NCI-H345 treated with DMSO at 0.1 percent for 48 hours (cell line): ENCODE data around the gene SUPT4H1.

ENCODE experiments used
- DNase-seq: peaks from one replicate; lab custom pipeline; 2025; ENCODE audit not compliant: unreplicated experiment; lab: John Stamatoyannopoulos, UW

The SUPT4H1 gene

GRCh38 chr17:58365185-58365979 is 13.4 kb upstream of the SUPT4H1 start:
- DNase-seq: no peak

- no peak for DNase-seq
These were observed 12.4 kb upstream of the SUPT4H1 start for GRCh38 chr17:58364270-58364942.

DNA sequence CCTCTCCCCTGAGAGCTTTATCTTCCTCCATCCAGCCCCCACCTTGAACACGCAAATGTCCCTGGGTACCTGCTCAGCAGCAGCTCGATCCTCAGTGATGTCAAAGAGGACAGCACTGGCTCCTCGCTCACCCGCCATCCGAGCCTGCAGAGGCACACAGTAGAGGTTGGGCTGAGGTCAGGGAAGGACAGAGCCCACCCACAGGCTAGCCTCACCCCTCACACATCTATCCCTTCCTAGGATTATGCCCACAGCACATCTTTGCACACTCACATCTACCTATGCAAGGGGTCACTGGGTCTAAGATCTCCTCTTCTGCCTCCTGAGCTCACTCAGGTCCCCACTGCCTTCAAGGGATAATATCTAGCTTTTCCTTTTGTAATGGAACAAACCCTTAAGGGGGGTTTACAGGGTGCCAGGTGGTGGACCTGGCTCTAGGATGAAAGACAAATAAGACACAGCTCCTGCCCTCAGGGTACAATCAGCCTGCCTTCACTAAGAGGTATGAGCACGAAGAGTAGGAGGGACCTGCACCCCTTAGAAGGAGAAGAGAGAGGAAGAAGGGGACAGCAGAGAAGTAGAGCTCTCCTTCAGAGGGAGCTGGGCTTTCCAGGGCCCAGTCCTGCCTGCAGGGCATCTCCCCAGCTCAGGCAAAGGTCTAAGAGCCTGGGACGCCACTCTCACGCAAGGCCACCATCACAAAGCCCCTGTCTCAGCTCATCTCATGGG is 11.6 kb upstream of the SUPT4H1 start:
- no peak for DNase-seq

- no peak for DNase-seq
These were observed 10.5 kb upstream of the SUPT4H1 start for GRCh38 chr17:58362368-58363014.

- no peak for DNase-seq
These were observed 8.5 kb upstream of the SUPT4H1 start for GRCh38 chr17:58360296-58361063.

DNA sequence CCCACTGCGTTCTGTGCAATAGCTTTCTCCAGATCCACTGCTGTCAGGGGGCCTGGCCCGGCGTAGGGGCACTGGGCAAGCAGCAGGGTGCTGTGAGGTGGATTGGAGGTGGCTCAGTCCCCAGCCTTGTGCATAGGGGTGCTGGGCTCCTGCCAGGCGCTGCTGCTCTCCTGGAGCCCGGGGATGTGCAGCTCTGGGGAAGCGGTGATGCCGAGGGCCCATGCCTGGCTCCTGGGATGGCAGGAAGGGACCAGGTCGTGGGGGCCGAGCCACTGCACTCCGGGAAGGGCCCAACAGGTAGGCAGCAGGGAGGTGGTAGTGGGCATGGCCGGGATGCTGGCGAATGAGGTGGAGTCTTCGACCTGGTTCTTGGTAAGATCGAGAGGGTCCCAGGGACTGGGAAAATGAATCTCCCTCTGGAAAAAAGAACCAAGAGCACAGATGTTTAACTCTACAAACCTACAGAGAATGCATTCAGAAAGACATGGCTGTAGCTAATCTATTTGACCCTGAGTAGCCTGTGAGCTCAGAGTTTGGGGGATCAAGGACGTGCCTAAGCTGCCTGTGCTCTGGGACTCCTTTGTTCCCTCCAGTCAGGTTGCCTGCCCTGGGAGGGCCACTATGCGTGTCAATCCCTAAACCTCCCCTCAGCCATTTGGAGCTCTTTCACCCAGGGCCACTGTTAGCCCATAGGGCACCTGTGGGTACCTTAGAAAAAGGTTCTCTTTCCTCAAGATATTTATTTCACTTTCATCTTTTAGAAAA is 6.6 kb upstream of the SUPT4H1 start:
- DNase-seq: no peak

- no peak for DNase-seq
These were observed 5.6 kb upstream of the SUPT4H1 start for GRCh38 chr17:58357312-58358297.

GRCh38 chr17:58356231-58356630 is 4.2 kb upstream of the SUPT4H1 start:
- no peak for DNase-seq

DNA sequence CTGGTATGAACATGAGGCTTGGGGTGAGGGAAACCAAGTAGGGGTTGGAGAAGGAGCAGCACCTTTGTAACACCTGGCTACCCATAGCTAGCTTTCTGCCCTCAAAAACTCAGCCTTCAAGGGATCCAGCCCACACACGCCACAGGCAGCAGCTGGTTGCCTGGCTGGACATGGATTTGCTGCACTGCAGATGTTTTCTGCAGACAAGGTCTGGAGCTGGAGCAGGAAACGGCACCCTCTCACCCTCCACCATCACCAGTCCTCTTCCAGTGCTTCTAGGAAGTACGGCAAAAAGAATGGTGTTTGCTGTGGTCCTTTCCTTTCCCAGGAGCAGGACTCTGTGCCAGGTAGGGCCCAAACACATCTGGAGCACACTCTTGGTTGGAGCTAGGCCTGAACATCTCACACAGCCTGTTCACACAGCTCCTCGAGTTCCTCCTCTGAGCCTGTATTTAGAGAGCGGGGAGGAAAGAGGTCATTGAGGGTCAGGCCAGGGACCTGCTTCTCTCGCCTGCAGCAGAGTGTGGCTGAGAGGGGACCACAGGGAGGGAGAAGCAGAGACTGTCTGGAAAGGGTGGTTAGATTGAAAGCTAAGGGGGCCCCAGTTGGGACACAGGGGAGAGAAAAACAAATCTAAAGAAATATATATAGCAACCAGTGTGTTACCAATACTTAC is 2.7 kb upstream of the SUPT4H1 start:
- no peak for DNase-seq

DNA sequence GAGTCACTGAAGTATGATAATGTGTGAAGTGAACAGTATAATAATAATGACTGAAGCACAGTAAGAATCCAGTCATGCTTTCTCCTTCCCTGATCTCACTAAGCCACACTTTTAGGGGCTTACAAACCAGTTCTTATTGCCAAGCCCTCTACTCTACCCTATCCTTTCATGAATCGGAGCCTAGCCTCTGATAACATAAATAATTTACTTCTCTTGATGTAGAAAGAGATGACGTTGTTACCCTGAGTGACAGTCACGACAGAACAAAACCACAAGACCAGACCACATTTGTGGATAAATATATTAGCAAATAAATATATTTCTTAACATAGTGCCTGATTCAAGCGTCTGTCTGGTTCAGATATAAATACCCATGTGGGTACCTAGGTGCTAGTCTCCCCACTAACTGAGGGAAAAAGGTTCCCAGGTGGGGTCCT is 1.4 kb upstream of the SUPT4H1 start:
- DNase-seq: no peak

- no peak for DNase-seq
These were observed 791 bp upstream of the SUPT4H1 start for GRCh38 chr17:58352596-58353388.

- no peak for DNase-seq
These were observed 819 bp downstream of the SUPT4H1 start for GRCh38 chr17:58351182-58351581.

- no peak for DNase-seq
These were observed 4.0 kb downstream of the SUPT4H1 start for GRCh38 chr17:58348038-58348437.

- DNase-seq: no peak
These were observed 6.5 kb downstream of the SUPT4H1 start for GRCh38 chr17:58345500-58345899.

DNA sequence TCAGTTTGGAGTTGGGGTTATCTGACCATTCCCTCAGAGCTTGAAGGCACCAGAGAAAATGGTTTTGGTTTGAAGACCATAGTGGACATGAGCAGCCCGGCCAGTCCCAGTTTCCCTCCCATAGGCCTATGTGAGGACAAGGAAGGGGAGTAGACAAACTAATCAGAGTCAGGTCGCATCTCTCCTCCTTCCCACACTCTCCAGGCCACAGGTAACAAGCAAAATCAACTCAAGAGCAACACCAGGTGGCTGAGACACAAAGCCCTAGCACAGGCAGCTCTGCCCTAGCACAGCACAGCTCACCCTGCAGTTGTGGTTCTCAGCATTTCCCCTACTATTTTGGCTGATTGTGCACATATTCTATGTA is 7.2 kb downstream of the SUPT4H1 start:
- DNase-seq: no peak

GRCh38 chr17:58344047-58344790 is 7.8 kb downstream of the SUPT4H1 start:
- DNase-seq: no peak

DNA sequence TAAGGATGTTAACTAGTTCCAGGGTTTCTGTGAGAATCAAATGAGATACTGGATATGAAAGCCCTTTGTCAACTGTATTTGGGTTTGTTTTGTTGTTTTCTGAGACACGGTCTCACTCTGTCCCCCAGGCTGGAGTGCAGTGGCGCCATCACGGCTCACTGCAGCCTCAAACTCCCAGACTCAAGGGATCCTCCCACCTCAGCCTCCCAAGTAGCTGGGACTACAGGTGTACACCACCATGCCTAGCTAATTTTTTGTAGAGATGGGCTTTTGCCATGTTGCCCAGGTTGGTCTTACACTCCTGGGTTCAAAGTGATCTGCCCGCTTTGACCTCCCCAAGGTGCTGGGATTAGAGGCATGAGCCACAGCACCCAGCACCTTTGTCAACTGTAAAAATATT is 8.9 kb downstream of the SUPT4H1 start:
- no peak for DNase-seq
